Uterus (tissue), 4 donors: Measurements from ENCODE around the gene BTAF1. TPM values are rescaled to one million over a fixed set of nuclear protein-coding genes. Genes with fewer than 3 reads are reported as not detected.

Source experiments
- DNase-seq, 2 donors: peaks; one replicate each; pipeline ENCODE4 v3.0.0-alpha.2; 2019 to 2020
- H3K27ac ChIP-seq, 2 donors: fragments of 200-600 bp; sonication (generic); 1 replicate in 1 of 2; 2 replicates in 1 of 2; pipeline ENCODE4 v1.5.1; 2016 to 2018
- H3K27me3 ChIP-seq, 2 donors: fragments of 200-600 bp; sonication (generic); one replicate each; pipeline ENCODE4 v1.5.1; 2018 to 2019; ENCODE audit warnings: control low read depth in 1 of 2
- H3K36me3 ChIP-seq, 2 donors: fragments of 200-600 bp; sonication (generic); one replicate each; pipeline ENCODE4 v1.5.1; 2019; ENCODE audit warnings: control low read depth in 1 of 2
- H3K4me1 ChIP-seq, 2 donors: fragments of 200-600 bp; sonication (generic); one replicate each; pipeline ENCODE4 v1.5.1; 2018 to 2019; ENCODE audit warnings: control low read depth in 1 of 2
- H3K4me3 ChIP-seq, 2 donors: fragments of 200-600 bp; sonication (generic); 1 replicate in 1 of 2; 2 replicates in 1 of 2; pipeline ENCODE4 v1.5.1; 2018 to 2019; ENCODE audit warnings: mild to moderate bottlenecking in 1 of 2
- H3K9me3 ChIP-seq, 2 donors: fragments of 200-600 bp; sonication (generic); one replicate each; pipeline ENCODE4 v1.5.1; 2019; ENCODE audit warnings: control low read depth in 1 of 2
- POLR2A ChIP-seq, 2 donors: fragments of 450-650 bp; IDR thresholded peaks; one replicate each; pipeline ENCODE4 v1.6.1; 2016; ENCODE audit warnings: antibody characterized with exemption in 2 of 2, mild to moderate bottlenecking in 1 of 2, moderate library complexity in 1 of 2
- intact Hi-C: fragments of 100-400 bp; cut with DNase I; formaldehyde crosslinking; loops from one replicate; pipeline ENCODE4 v1.15.1; 2023; ENCODE audit warnings: low total_unique reads
- total RNA-seq, 4 donors: library from RNA; depleted of rRNA in 3 of 4; stranded (reverse); fragments of >200 nt in 3 of 4; gene quantifications; one replicate each; pipeline versions ENCODE4 v1.1.0 to v1.2.4, GENCODE V29; 2014 to 2023
- TF ChIP-seq, protein P1 (sequence below), 4 experiments: fragments of 200-600 bp in 2 of 4; fragments of 450-650 bp in 2 of 4; sonication (generic) in 2 of 4; IDR thresholded peaks; one replicate each; pipeline ENCODE4 v1.5.1; 2016 to 2019; ENCODE audit warnings: antibody characterized with exemption in 4 of 4, mild to moderate bottlenecking in 2 of 4, moderate library complexity in 1 of 4
- donor health status: DM: yes; HTN: yes; CAD: no.

The BTAF1 gene
- total RNA-seq, 4 donors from 2014 or later, result 31.8 to 95.8 (median 51.5) TPM

DNA sequence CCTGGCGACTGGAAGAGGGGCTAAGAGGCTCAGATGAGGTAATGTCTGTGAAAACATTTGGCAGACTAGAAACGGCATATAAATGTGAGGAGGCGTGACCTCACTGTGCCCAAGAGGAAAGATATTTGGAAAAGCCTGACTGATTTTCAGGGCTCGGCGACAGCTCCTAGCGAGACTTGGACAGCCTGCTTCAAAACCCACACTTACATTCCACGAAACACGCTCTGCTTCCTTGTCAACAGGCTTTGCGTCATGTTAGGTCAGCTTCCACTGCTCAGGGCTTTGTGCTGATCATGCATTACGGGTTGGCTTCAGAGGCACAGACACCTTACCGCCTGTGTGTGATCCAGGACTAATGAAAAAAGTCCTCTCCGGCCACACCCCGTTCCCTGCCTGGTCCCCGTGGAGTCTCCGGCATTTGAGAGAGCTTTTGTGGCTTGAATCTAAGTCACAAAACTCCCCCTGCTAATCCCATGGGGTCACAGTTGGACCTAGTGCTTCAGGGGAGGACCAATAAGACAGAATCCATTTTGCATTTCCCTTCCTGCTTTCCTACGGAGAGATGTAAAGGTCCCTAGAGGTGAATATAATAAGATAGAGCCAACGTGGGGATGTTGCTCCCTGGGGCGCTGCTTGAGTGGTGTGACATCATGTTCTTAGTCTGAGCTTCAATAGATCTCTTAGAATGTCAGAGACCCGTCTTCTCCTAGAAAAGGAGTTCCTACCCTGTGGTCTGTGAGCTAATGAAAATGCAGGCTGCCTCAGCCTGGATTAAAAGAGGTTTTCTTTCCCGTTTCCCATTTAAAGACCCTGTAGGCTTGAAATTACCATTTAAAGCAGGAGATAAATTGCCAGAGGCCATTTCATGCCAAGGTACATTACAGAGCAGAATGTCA, 39.8 kb upstream of the BTAF1 start:
- no peaks in the 10 kb centered on the region for H3K27me3 ChIP-seq
- H3K4me1 ChIP-seq, result no peaks in the 10 kb centered on the region
- intact Hi-C loops, result no loop called here
- H3K36me3 ChIP-seq, result no peaks in the 10 kb centered on the region
- peak; percentile 43 to 51 for DNase-seq
- H3K9me3 ChIP-seq, result no peaks in the 10 kb centered on the region
- TF ChIP-seq, protein P1, sequence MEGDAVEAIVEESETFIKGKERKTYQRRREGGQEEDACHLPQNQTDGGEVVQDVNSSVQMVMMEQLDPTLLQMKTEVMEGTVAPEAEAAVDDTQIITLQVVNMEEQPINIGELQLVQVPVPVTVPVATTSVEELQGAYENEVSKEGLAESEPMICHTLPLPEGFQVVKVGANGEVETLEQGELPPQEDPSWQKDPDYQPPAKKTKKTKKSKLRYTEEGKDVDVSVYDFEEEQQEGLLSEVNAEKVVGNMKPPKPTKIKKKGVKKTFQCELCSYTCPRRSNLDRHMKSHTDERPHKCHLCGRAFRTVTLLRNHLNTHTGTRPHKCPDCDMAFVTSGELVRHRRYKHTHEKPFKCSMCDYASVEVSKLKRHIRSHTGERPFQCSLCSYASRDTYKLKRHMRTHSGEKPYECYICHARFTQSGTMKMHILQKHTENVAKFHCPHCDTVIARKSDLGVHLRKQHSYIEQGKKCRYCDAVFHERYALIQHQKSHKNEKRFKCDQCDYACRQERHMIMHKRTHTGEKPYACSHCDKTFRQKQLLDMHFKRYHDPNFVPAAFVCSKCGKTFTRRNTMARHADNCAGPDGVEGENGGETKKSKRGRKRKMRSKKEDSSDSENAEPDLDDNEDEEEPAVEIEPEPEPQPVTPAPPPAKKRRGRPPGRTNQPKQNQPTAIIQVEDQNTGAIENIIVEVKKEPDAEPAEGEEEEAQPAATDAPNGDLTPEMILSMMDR (IDR thresholded peaks at IDR 0.05), result no peak
- no peak for TF ChIP-seq POLR2A (IDR thresholded peaks at IDR 0.05)
- peak overlapping the region; percentile 63 to 69 for H3K27ac ChIP-seq
- H3K4me3 ChIP-seq, result no peak overlapping the region

DNA sequence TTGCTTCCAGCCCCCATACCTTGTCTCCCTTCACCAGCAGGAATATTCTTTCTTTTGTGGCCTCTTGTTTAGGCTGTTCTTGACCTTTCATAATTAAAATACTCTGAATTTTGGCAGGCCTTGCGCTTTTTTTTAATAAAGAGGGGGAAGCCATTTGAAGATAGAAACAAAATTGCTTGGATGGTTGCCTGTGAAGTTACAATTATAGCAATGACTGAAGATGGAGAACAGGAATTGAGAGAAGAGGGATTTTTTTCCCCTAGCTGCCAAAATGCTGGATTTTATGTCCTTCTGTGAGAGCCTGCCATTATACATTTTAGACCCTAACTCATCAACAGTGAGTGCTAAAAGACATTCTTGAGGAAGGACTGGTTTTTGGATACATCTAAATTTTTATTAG, 39.0 kb upstream of the BTAF1 start:
- Histone ChIP-seq H3K4me1 (no peaks in the 10 kb centered on the region), H3K9me3 (no peaks in the 10 kb centered on the region), H3K4me3 (no peak overlapping the region), H3K27ac (peak overlapping the region; percentile 63 to 69), H3K36me3 (no peaks in the 10 kb centered on the region), H3K27me3 (no peaks in the 10 kb centered on the region)
- no peak for TF ChIP-seq POLR2A (IDR thresholded peaks at IDR 0.05)
- TF ChIP-seq, protein P1 (IDR thresholded peaks at IDR 0.05), result no peak
- intact Hi-C loops, result no loop called here
- DNase-seq, result no peak

DNA sequence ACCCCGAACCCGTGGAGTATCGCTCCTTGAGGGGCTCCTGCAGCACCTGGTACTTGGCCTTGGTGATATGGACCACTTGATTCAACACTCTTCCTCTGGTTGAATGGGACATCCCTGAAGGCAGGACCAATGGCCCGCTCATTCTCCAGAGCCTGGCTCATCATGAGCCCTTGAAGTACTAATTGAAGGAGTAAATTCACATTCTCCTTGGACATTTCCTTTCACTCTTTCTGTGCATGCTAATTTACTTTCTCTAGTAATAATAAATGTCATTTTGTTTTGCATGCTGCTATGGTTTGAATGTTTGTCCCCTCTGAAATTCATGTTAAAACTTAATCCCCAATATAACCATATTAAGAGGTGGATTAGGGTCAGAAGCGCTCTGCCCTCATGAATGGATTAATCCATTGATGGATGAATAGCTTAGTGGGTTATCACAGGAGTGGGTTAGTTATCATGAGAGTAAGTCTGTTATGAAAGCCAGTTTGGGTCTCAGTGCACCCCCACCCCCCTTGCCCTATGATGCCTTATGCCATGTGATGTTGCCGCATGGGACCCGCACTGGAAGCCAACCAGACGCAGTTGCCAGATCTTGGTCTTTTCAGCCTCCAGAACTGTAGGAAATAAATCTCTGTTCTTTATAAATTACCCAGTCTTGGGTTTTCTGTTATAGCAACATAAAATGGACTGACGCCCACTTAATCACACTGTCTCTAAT, 38.0 kb upstream of the BTAF1 start:
- Histone ChIP-seq H3K27ac (peak overlapping the region; percentile 63 to 69), H3K36me3 (no peaks in the 10 kb centered on the region), H3K9me3 (no peaks in the 10 kb centered on the region), H3K4me3 (no peak overlapping the region), H3K27me3 (no peaks in the 10 kb centered on the region), H3K4me1 (no peaks in the 10 kb centered on the region)
- no peak for DNase-seq
- intact Hi-C loops, result no loop called here
- TF ChIP-seq, protein P1 (IDR thresholded peaks at IDR 0.05), result no peak
- no peak for TF ChIP-seq POLR2A (IDR thresholded peaks at IDR 0.05)

DNA sequence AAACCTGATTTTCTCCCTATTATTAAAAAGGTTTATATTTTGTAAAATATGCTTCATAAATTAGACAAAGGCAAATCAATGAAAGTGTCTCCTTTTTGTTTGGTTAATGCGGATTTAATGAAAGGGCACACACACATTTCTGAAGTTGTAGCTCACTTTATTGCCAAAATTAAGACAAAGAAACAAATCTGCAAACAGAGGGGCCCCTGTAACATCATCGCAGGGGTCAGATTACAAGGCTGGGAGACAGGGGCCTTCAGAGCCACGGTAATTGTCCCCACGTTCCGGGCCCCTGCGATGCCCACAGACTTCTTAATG, 36.7 kb upstream of the BTAF1 start:
- no peaks in the 10 kb centered on the region for H3K27me3 ChIP-seq
- peak overlapping the region; percentile 62 to 64 for H3K27ac ChIP-seq
- intact Hi-C loops, result no loop called here
- H3K4me3 ChIP-seq, result peak overlapping the region; percentile 50 to 54
- H3K4me1 ChIP-seq, result no peaks in the 10 kb centered on the region
- TF ChIP-seq, protein P1 (IDR thresholded peaks at IDR 0.05), result no peak
- TF ChIP-seq POLR2A (IDR thresholded peaks at IDR 0.05), result no peak
- H3K36me3 ChIP-seq, result no peaks in the 10 kb centered on the region
- DNase-seq, result no peak
- H3K9me3 ChIP-seq, result no peaks in the 10 kb centered on the region
